Measurements from ENCODE around the gene CUL5.

GRCh38 chr11:108093128-108093904, 84.6 kb downstream of the CUL5 start:
- no peak for TF ChIP-seq CTCF (IDR thresholded peaks at IDR 0.05)
- TF ChIP-seq POLR2A (IDR thresholded peaks at IDR 0.05) = no peak
- no peak for TF ChIP-seq EP300 (IDR thresholded peaks at IDR 0.05)

Measured in ovary (tissue), 3 donors.